ENCODE measurements around the gene ZFP64.

DNA sequence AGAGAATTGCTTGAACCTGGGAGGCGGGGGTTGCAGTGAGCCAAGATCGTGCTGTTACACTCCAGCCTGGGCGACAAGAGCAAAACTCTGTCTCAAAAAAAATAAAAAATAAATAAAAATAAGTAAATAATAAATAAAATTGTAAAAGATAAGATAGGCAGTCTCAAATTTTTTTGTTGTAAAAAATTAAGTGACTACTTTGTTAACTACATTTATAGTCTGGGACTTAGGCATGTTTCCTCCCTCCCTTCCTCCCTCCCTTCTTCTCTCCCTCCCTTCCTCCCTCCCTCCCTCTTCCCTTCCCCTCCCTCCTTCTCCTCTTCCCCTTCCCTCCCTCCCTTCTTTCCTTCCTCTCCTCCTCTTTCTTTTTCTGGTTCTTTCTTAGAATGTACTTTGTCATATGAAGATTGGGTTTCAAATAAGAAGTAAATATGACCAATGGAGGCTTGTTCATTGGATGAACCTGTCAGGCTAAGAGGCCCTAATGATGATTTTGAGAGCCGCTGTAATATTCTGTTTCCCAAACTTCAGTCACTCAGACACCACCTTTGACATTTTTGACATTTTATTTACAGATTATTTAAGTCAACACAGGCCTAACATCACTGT, 24.2 kb downstream of the ZFP64 start:
- TF ChIP-seq, protein P1, sequence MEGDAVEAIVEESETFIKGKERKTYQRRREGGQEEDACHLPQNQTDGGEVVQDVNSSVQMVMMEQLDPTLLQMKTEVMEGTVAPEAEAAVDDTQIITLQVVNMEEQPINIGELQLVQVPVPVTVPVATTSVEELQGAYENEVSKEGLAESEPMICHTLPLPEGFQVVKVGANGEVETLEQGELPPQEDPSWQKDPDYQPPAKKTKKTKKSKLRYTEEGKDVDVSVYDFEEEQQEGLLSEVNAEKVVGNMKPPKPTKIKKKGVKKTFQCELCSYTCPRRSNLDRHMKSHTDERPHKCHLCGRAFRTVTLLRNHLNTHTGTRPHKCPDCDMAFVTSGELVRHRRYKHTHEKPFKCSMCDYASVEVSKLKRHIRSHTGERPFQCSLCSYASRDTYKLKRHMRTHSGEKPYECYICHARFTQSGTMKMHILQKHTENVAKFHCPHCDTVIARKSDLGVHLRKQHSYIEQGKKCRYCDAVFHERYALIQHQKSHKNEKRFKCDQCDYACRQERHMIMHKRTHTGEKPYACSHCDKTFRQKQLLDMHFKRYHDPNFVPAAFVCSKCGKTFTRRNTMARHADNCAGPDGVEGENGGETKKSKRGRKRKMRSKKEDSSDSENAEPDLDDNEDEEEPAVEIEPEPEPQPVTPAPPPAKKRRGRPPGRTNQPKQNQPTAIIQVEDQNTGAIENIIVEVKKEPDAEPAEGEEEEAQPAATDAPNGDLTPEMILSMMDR (tag by site-specific recombination; IDR thresholded peaks at IDR 0.05) = no peak
- TF ChIP-seq ZNF19 (tag by site-specific recombination; IDR thresholded peaks at IDR 0.05; ENCODE audit: low read depth) (no peak), SETDB1 (IDR thresholded peaks at IDR 0.05; ENCODE audit: insufficient read length, low read length) (no peak), ZNF426 (tag by site-specific recombination; IDR thresholded peaks at IDR 0.05) (no peak), SP2 (tag by site-specific recombination; IDR thresholded peaks at IDR 0.05) (no peak), ZNF560 (tag by site-specific recombination; IDR thresholded peaks at IDR 0.05; ENCODE audit: borderline replicate concordance) (no peak), ZNF274 (IDR thresholded peaks at IDR 0.05; ENCODE audit: low read length) (no peak), ZNF274 (tag by site-specific recombination; IDR thresholded peaks at IDR 0.05; ENCODE audit: borderline replicate concordance) (no peak), ZNF175 (tag by site-specific recombination; IDR thresholded peaks at IDR 0.05) (no peak), ZXDB (tag by site-specific recombination; IDR thresholded peaks at IDR 0.05) (no peak), ZNF76 (tag by site-specific recombination; IDR thresholded peaks at IDR 0.05; ENCODE audit: borderline replicate concordance, low read depth) (no peak)
- TF ChIP-seq, protein P2, sequence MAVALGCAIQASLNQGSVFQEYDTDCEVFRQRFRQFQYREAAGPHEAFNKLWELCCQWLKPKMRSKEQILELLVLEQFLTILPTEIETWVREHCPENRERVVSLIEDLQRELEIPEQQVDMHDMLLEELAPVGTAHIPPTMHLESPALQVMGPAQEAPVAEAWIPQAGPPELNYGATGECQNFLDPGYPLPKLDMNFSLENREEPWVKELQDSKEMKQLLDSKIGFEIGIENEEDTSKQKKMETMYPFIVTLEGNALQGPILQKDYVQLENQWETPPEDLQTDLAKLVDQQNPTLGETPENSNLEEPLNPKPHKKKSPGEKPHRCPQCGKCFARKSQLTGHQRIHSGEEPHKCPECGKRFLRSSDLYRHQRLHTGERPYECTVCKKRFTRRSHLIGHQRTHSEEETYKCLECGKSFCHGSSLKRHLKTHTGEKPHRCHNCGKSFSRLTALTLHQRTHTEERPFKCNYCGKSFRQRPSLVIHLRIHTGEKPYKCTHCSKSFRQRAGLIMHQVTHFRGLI (tag by site-specific recombination; IDR thresholded peaks at IDR 0.05) = no peak
- TF ChIP-seq, protein P3, sequence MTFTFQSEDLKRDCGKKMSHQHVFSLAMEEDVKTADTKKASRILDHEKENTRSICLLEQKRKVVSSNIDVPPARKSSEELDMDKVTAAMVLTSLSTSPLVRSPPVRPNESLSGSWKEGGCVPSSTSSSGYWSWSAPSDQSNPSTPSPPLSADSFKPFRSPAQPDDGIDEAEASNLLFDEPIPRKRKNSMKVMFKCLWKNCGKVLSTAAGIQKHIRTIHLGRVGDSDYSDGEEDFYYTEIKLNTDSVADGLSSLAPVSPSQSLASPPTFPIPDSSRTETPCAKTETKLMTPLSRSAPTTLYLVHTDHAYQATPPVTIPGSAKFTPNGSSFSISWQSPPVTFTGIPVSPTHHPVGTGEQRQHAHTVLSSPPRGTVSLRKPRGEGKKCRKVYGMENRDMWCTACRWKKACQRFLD (tag by site-specific recombination; IDR thresholded peaks at IDR 0.05) = no peak

All from HEK293 (cell line).